Renal cortical epithelial cell (primary cell): ENCODE measurements around the gene LRRC9. TPM values are rescaled to one million over a fixed set of nuclear protein-coding genes. Genes with fewer than 3 reads are reported as not detected.
A peak's percentile ranks its signal among the peaks of the same experiment; 100 is the strongest.
"Not testable (repeated sequence)": the region's sequence is repeated elsewhere in the genome, so short reads cannot be mapped to it uniquely, and the experiment has no call there.

Experiments
- DNase-seq: peaks from one replicate; pipeline ENCODE4 v3.0.0-alpha.2; 2011; ENCODE audit warnings: low read depth
- total RNA-seq: library from RNA; depleted of rRNA; stranded (reverse); fragments of >200 nt; gene quantifications from 2 replicates; pipeline ENCODE4 v1.2.3, GENCODE V29; 2014

Gene LRRC9
- 0.05 TPM in 1 of 2 replicates, not detected in the other for total RNA-seq

GRCh38 chr14:59919570-59920377 is at the start of gene LRRC9:
Gene LRRC9 (plus strand): TSS chr14:59920144.
- DNase-seq: peak; percentile 50

- DNase-seq: no peak
Measured at GRCh38 chr14:59870277-59871165, 49.4 kb upstream of the LRRC9 start, which contains the start of gene RTN1. Gene RTN1 (minus strand): TSS chr14:59870776. CDS start chr14:59870630, 146 bp downstream.

- DNase-seq: no peak
Measured at GRCh38 chr14:59871166-59871495, 48.8 kb upstream of the LRRC9 start.

- no peak for DNase-seq
Measured at GRCh38 chr14:59882957-59883356, 37.0 kb upstream of the LRRC9 start.

- DNase-seq: no peak
Measured at GRCh38 chr14:59890676-59891075, 29.3 kb upstream of the LRRC9 start.

- DNase-seq: no peak
Measured at GRCh38 chr14:59895721-59896120, 24.2 kb upstream of the LRRC9 start.

GRCh38 chr14:59897757-59898383 is 22.1 kb upstream of the LRRC9 start:
- DNase-seq: peak; percentile 19

- no peak for DNase-seq
Measured at GRCh38 chr14:59900556-59900955, 19.4 kb upstream of the LRRC9 start.

- no peak for DNase-seq
Measured at GRCh38 chr14:59904184-59904583, 15.8 kb upstream of the LRRC9 start.

- peak; percentile 69 for DNase-seq
Measured at GRCh38 chr14:59905188-59905587, 14.8 kb upstream of the LRRC9 start.

- DNase-seq: no peak
Measured at GRCh38 chr14:59912443-59912842, 7.5 kb upstream of the LRRC9 start.

GRCh38 chr14:59913187-59913586 is 6.8 kb upstream of the LRRC9 start:
- no peak for DNase-seq

GRCh38 chr14:59918824-59919569 is 947 bp upstream of the LRRC9 start:
- peak; percentile 35 for DNase-seq

- DNase-seq: no peak
Measured at GRCh38 chr14:59920378-59920683, 387 bp downstream of the LRRC9 start.

GRCh38 chr14:59925797-59926196 is 5.9 kb downstream of the LRRC9 start:
- no peak for DNase-seq

- no peak for DNase-seq
Measured at GRCh38 chr14:59926534-59926933, 6.6 kb downstream of the LRRC9 start.

GRCh38 chr14:59931237-59931636 is 11.3 kb downstream of the LRRC9 start:
- DNase-seq: no peak

GRCh38 chr14:59936145-59936544 is 16.2 kb downstream of the LRRC9 start:
- no peak for DNase-seq

GRCh38 chr14:59939828-59940227 is 19.9 kb downstream of the LRRC9 start:
- DNase-seq: no peak

- DNase-seq: not testable (repeated sequence)
Measured at GRCh38 chr14:59942296-59942862, 22.4 kb downstream of the LRRC9 start.

GRCh38 chr14:59944909-59945308 is 25.0 kb downstream of the LRRC9 start:
- no peak for DNase-seq
